ENCODE data around the gene VAV2. TPM values are rescaled to one million over a fixed set of nuclear protein-coding genes. Genes with fewer than 3 reads are reported as not detected.

VAV2 gene
- total and polyA plus RNA-seq, 2 donors: 5.4 to 9.8 TPM

DNA sequence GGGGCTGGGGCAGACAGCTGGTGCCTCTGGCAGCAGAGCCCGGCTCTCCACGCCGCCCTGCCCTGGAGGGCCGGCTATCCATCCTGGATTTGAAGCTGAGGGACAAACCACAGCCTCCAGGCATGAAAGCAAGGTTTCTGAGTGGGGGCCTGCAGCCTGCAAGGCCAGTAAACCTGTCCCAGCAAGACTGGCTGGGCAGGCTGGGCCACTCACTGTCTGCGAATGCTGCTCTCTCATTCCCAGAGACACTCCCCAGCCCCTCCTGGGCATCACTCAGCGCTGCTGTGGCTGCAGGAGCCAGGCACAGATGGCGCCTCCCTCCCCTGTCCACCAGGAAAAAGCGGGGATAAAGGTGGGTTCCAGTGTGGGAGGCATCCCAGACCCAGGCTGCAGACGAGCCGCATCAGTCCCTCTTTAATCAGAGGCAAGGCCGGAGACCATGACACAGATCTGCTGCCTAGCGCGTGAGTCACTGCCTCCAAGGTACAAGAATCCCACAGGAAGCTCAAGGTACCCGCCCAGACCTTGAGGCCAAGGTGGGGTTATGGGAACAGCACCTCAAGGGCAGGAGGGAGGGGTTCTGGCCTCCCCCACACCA lies 118.0 kb downstream of the VAV2 start:
- no peaks in the 10 kb centered on the region for H3K36me3 ChIP-seq (ENCODE audit: control insufficient read depth in 2 of 2, insufficient read depth in 2 of 2, low read length in 1 of 2)
- peak overlapping the region in 1 of 2 donors; percentile 32 for H3K27ac ChIP-seq (ENCODE audit: low read depth in 1 of 2, low read length in 1 of 2)
- peaks cover 0 to 12% of the 10 kb centered on the region in 2 donors for H3K4me1 ChIP-seq (ENCODE audit: control insufficient read depth in 2 of 2, insufficient read depth in 2 of 2, low read length in 2 of 2)
- H3K9me3 ChIP-seq (ENCODE audit: control insufficient read depth in 2 of 2, insufficient read depth in 1 of 2, low read length in 1 of 2): no peaks in the 10 kb centered on the region
- H3K27me3 ChIP-seq (ENCODE audit: control insufficient read depth in 2 of 2, insufficient read depth in 1 of 2, low read length in 1 of 2): peaks cover 0 to 3% of the 10 kb centered on the region in 2 donors
- WGBS: 93% methylated on average over 14 of the region's 14 CpGs
- no peak for DNase-seq (ENCODE audit: low read depth in 6 of 9, low spot score in 9 of 9)
- H3K4me3 ChIP-seq (ENCODE audit: low read length in 2 of 2): no peak overlapping the region

DNA sequence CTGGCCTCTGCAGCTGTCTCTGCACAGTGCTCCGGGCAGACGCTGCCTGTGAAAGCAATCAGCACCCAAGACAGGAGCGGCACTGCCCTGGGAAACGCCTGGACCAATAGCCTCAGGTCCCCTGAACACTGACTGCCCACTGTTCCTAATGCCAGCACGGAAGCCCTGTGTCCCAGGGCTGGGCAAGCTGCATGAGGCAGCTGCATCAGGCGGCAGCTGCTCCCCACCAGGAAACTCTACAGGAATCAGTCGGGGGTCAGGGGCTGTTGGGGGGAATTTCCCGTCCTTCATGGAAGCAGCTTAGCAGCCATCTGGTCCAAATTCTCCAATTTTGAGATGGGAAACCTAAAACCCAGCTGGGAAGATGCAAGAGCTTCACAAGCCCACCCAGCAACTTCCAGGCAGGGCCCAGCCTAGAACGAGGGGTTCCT lies 118.6 kb downstream of the VAV2 start:
- H3K36me3 ChIP-seq (ENCODE audit: control insufficient read depth in 2 of 2, insufficient read depth in 2 of 2, low read length in 1 of 2): no peaks in the 10 kb centered on the region
- 93% methylated on average over 9 of the region's 9 CpGs for WGBS
- H3K4me3 ChIP-seq (ENCODE audit: low read length in 2 of 2): no peak overlapping the region
- no peaks in the 10 kb centered on the region for H3K9me3 ChIP-seq (ENCODE audit: control insufficient read depth in 2 of 2, insufficient read depth in 1 of 2, low read length in 1 of 2)
- H3K27ac ChIP-seq (ENCODE audit: low read depth in 1 of 2, low read length in 1 of 2): peak overlapping the region in 1 of 2 donors; percentile 64
- peaks cover 0 to 12% of the 10 kb centered on the region in 2 donors for H3K4me1 ChIP-seq (ENCODE audit: control insufficient read depth in 2 of 2, insufficient read depth in 2 of 2, low read length in 2 of 2)
- no peak for DNase-seq (ENCODE audit: low read depth in 6 of 9, low spot score in 9 of 9)
- peaks cover 0 to 3% of the 10 kb centered on the region in 2 donors for H3K27me3 ChIP-seq (ENCODE audit: control insufficient read depth in 2 of 2, insufficient read depth in 1 of 2, low read length in 1 of 2)

DNA sequence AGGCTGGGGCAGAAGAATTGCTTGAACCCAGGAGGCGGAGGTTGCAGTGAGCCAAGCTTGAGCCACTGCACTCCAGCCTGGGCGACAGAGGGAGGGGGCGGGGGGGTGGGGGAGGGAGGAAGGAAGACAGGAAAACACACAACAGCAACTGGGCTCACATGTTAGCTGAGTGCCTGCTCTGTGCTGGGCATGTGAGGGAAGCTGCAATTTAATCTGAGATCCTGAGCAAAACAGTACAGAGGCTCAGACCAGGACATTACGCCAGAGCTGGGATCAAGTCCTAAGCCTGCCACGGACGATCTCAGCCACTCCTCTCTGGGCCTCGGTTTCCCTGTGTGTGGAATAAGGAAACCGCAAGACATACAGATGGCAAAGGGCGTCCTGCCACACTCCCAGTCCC lies 119.1 kb downstream of the VAV2 start:
- Histone ChIP-seq H3K36me3 (ENCODE audit: control insufficient read depth in 2 of 2, insufficient read depth in 2 of 2, low read length in 1 of 2) (no peaks in the 10 kb centered on the region), H3K9me3 (ENCODE audit: control insufficient read depth in 2 of 2, insufficient read depth in 1 of 2, low read length in 1 of 2) (no peaks in the 10 kb centered on the region), H3K27ac (ENCODE audit: low read depth in 1 of 2, low read length in 1 of 2) (peak overlapping the region in 1 of 2 donors; percentile 64), H3K27me3 (ENCODE audit: control insufficient read depth in 2 of 2, insufficient read depth in 1 of 2, low read length in 1 of 2) (peaks cover 0 to 3% of the 10 kb centered on the region in 2 donors), H3K4me1 (ENCODE audit: control insufficient read depth in 2 of 2, insufficient read depth in 2 of 2, low read length in 2 of 2) (peaks cover 0 to 12% of the 10 kb centered on the region in 2 donors), H3K4me3 (ENCODE audit: low read length in 2 of 2) (no peak overlapping the region)
- WGBS: 90% methylated on average over 9 of the region's 9 CpGs
- no peak for DNase-seq (ENCODE audit: low read depth in 6 of 9, low spot score in 9 of 9)

DNA sequence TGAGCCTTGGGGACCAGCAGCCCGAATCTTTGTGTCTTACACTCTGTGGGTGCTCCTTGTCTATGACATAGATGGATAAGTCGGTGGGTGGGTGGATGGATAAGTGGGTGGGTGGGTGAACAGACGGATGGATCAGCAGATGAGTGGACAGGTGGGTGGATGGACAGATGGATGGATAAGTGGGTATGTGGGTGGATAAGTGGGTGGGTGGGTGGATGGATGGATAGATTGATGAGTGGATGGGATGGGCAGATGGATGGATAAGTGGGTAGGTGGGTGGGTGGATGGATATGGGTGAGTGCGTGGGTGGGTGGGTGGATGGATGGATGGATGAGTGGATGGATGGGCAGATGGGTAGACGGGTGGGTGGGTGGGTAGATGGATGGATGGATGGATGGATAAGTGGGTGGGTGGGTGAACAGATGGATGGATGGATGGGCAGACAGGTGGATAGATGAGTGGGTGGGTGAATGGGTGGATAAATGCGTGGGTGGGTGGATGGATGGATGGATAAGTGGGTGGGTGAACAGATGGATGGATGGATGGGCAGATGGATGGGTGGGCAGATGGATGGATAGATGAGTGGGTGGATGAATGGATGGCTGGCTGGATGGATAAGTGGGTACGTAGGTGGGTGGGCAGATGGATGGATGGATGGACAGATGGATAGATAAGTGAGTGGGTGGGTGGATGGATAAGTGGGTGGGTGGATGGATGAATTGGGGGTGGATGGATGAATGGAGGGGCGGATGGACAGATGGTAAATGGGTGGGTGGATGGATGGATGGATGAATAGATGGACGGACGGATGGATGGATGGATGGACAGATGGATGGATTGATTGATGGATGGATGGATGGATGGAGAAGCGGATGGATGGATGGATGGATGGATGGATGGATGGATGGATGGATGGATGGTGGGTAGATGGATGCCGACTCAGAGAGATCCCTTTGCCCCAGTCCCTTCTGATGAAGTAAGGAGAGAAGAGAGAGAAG lies 121.2 kb downstream of the VAV2 start:
- Histone ChIP-seq H3K27ac (ENCODE audit: low read depth in 1 of 2, low read length in 1 of 2) (no peak overlapping the region), H3K4me3 (ENCODE audit: low read length in 2 of 2) (no peak overlapping the region), H3K9me3 (ENCODE audit: control insufficient read depth in 2 of 2, insufficient read depth in 1 of 2, low read length in 1 of 2) (no peaks in the 10 kb centered on the region), H3K27me3 (ENCODE audit: control insufficient read depth in 2 of 2, insufficient read depth in 1 of 2, low read length in 1 of 2) (peaks cover 0 to 3% of the 10 kb centered on the region in 2 donors), H3K36me3 (ENCODE audit: control insufficient read depth in 2 of 2, insufficient read depth in 2 of 2, low read length in 1 of 2) (no peaks in the 10 kb centered on the region), H3K4me1 (ENCODE audit: control insufficient read depth in 2 of 2, insufficient read depth in 2 of 2, low read length in 2 of 2) (peaks cover 0 to 12% of the 10 kb centered on the region in 2 donors)
- DNase-seq (ENCODE audit: low read depth in 6 of 9, low spot score in 9 of 9): no peak
- whole genome bisulfite sequencing: 97% methylated on average over 12 of the region's 12 CpGs

DNA sequence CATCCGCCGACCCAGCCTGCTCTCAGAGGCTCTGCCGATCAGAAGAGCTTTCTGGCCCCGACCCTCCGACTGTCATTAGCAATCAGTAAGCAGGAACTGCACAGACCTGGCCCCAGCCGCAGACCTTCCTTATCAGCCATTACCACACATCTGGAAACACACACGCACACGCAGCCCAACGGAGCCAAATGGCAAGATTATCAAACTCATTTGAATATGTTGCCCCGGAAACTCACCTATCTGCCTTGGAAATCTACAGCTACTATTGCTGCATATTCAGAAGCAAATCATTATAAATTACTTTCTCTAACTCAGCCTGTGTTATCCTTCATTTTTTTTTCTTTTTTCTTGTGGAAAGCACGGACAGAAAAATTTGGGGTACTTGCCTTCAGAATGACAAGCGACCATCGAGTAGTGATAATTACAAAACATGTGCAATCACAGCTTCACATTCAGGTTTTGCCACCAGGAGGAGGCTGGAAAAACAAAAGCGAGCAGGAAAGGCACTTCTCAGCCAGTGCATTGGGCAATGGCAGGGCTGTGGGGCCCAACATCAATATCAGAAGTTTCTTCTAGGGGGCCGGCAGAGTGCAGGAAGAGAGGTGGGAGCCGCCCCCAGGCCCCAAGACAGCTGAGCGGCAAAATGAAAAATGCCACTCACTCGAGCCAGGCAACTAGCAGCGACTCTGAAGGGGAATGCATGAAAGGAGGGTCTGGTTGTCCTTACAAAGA lies 122.3 kb downstream of the VAV2 start:
- Histone ChIP-seq H3K27me3 (ENCODE audit: control insufficient read depth in 2 of 2, insufficient read depth in 1 of 2, low read length in 1 of 2) (peaks cover 0 to 3% of the 10 kb centered on the region in 2 donors), H3K9me3 (ENCODE audit: control insufficient read depth in 2 of 2, insufficient read depth in 1 of 2, low read length in 1 of 2) (peaks cover 0 to 3% of the 10 kb centered on the region in 2 donors), H3K27ac (ENCODE audit: low read depth in 1 of 2, low read length in 1 of 2) (no peak overlapping the region), H3K36me3 (ENCODE audit: control insufficient read depth in 2 of 2, insufficient read depth in 2 of 2, low read length in 1 of 2) (no peaks in the 10 kb centered on the region), H3K4me1 (ENCODE audit: control insufficient read depth in 2 of 2, insufficient read depth in 2 of 2, low read length in 2 of 2) (peaks cover 0 to 12% of the 10 kb centered on the region in 2 donors), H3K4me3 (ENCODE audit: low read length in 2 of 2) (no peak overlapping the region)
- WGBS: 11% methylated on average over 19 of the region's 19 CpGs
- DNase-seq (ENCODE audit: low read depth in 6 of 9, low spot score in 9 of 9): peak in 1 of 9 donors; percentile 33

DNA sequence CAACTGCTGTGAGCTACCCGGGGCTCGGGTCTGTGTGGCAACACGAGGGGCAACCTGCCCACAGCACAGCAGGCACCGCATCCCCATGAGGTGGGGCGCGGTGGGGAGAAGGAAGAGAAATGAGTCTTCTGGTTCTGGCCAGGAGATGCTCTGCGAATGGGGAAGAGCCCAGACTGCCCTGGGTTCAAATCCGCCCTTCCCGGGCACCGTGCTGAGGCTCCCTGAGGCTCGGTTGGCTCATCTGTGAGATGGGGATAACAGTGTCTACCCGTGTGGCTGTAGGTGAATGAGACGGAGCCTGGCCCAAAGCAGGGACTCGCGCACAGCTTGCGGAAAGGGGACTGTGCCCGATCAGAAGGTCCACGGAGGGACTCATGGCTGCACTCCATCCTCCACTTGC lies 123.9 kb downstream of the VAV2 start:
- Histone ChIP-seq H3K9me3 (ENCODE audit: control insufficient read depth in 2 of 2, insufficient read depth in 1 of 2, low read length in 1 of 2) (peaks cover 0 to 5% of the 10 kb centered on the region in 2 donors), H3K27me3 (ENCODE audit: control insufficient read depth in 2 of 2, insufficient read depth in 1 of 2, low read length in 1 of 2) (peaks cover 0 to 3% of the 10 kb centered on the region in 2 donors), H3K27ac (ENCODE audit: low read depth in 1 of 2, low read length in 1 of 2) (no peak overlapping the region), H3K4me1 (ENCODE audit: control insufficient read depth in 2 of 2, insufficient read depth in 2 of 2, low read length in 2 of 2) (peaks cover 0 to 7% of the 10 kb centered on the region in 2 donors), H3K36me3 (ENCODE audit: control insufficient read depth in 2 of 2, insufficient read depth in 2 of 2, low read length in 1 of 2) (no peaks in the 10 kb centered on the region), H3K4me3 (ENCODE audit: low read length in 2 of 2) (no peak overlapping the region)
- WGBS: 97% methylated on average over 18 of the region's 18 CpGs
- DNase-seq (ENCODE audit: low read depth in 6 of 9, low spot score in 9 of 9): no peak

DNA sequence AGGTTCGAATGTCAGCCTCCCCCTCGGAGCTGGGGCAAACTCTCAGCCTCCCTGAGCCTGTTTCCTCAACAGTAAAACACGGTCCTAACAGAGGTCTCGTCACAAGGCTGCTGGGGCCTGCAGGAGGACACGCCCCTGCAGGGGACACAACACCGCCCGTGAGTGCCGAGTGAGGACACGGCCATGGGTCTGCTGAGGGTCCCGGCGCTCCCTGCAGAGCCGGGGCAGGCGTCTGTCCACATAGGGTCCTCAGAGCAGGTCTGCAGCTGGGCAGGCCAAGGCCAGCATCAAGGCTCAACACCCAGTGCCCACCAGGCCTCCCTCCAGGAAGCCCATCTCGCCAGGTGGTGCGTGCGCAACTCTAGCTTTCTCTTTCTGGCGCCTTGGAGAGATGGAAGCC lies 125.2 kb downstream of the VAV2 start:
- H3K36me3 ChIP-seq (ENCODE audit: control insufficient read depth in 2 of 2, insufficient read depth in 2 of 2, low read length in 1 of 2): no peaks in the 10 kb centered on the region

DNA sequence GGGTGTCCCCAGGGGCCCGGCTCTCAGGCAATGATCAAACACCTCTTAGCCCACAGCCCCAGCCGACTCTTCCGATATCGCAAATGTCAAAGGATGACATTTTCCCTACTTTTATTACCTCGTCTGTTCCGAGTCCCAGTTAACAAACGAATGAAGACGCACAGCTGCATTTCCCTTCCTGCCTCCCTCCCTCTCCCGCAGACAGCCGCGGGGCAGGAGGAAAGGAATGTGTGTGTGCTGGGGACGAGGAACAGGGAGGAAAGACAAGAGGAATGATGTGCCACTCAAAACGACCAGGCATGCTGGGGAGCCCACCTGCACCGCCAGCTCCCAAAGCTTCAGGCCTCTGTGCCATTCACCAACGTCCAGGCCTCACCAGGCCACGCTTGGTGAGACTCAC lies 128.1 kb downstream of the VAV2 start:
- 91% methylated on average over 16 of the region's 16 CpGs for WGBS
- Histone ChIP-seq H3K4me3 (ENCODE audit: low read length in 2 of 2) (no peak overlapping the region), H3K36me3 (ENCODE audit: control insufficient read depth in 2 of 2, insufficient read depth in 2 of 2, low read length in 1 of 2) (no peaks in the 10 kb centered on the region), H3K27ac (ENCODE audit: low read depth in 1 of 2, low read length in 1 of 2) (no peak overlapping the region), H3K9me3 (ENCODE audit: control insufficient read depth in 2 of 2, insufficient read depth in 1 of 2, low read length in 1 of 2) (peaks cover 0 to 5% of the 10 kb centered on the region in 2 donors), H3K27me3 (ENCODE audit: control insufficient read depth in 2 of 2, insufficient read depth in 1 of 2, low read length in 1 of 2) (no peaks in the 10 kb centered on the region), H3K4me1 (ENCODE audit: control insufficient read depth in 2 of 2, insufficient read depth in 2 of 2, low read length in 2 of 2) (no peaks in the 10 kb centered on the region)
- no peak for DNase-seq (ENCODE audit: low read depth in 6 of 9, low spot score in 9 of 9)

More for the DNA sequence above, 125.2 kb downstream of the VAV2 start:
- H3K4me1 ChIP-seq (ENCODE audit: control insufficient read depth in 2 of 2, insufficient read depth in 2 of 2, low read length in 2 of 2): peaks cover 0 to 6% of the 10 kb centered on the region in 2 donors
- H3K27me3 ChIP-seq (ENCODE audit: control insufficient read depth in 2 of 2, insufficient read depth in 1 of 2, low read length in 1 of 2): peaks cover 0 to 3% of the 10 kb centered on the region in 2 donors
- peaks cover 0 to 5% of the 10 kb centered on the region in 2 donors for H3K9me3 ChIP-seq (ENCODE audit: control insufficient read depth in 2 of 2, insufficient read depth in 1 of 2, low read length in 1 of 2)
- no peak overlapping the region for H3K4me3 ChIP-seq (ENCODE audit: low read length in 2 of 2)
- no peak overlapping the region for H3K27ac ChIP-seq (ENCODE audit: low read depth in 1 of 2, low read length in 1 of 2)
- no peak for DNase-seq (ENCODE audit: low read depth in 6 of 9, low spot score in 9 of 9)
- 98% methylated on average over 17 of the region's 17 CpGs for WGBS
